Measurements from ENCODE around the gene FXYD4.
A peak's percentile ranks its signal among the peaks of the same experiment; 100 is the strongest.

FXYD4 gene

DNA sequence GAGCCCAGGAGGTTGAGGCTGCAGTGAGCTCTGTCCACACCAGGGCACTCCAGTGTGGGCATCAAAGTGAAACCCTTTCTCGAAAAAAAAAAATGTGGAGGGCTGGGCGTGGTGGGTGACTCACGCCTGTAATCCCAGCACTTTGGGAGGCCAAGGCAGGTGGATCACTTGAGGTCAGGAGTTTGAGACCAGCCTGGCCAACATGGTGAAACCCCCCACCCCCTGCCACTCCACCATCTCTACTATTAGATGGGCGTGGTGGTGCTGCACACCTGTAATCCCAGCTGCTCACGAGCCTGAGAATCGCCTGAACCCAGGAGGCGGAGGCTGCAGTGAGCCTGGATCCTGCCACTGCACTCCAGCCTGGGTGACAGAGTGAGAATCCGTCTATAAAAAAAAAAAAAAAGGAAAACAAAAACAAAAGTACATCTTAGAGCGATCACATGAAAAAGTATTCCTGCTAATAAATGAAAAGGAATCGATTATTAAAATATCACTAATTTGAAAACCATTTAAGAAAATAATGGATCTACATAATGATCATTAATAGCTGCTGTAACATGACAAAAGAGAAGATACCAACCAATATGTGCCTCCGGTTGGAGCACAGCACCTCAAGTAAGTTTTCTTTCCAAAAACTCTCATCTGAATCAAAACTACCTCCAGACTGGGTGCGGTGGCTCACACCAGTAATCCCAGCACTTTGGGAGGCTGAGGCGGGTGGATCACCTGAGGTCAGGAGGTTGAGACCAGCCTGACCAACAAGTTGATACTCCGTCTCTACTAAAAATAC lies 32.7 kb downstream of the FXYD4 start:
- Histone ChIP-seq H3K4me2 (ENCODE audit: low read length) (no peak overlapping the region), H3K27ac (no peak overlapping the region), H3K4me3 (ENCODE audit: low read depth, low read length) (no peak overlapping the region), H3K4me1 (no peaks in the 10 kb centered on the region), H3K36me3 (ENCODE audit: control insufficient read depth, insufficient read depth, low read length) (no peaks in the 10 kb centered on the region), H3K79me2 (peaks cover 69% of the 10 kb centered on the region), H3K9ac (no peak overlapping the region), H2AFZ (no peak overlapping the region), H3K27me3 (ENCODE audit: control insufficient read depth, insufficient read depth, low read length) (no peaks in the 10 kb centered on the region), H3K9me3 (ENCODE audit: control insufficient read depth, low read length) (no peaks in the 10 kb centered on the region)
- TF ChIP-seq, protein P1, sequence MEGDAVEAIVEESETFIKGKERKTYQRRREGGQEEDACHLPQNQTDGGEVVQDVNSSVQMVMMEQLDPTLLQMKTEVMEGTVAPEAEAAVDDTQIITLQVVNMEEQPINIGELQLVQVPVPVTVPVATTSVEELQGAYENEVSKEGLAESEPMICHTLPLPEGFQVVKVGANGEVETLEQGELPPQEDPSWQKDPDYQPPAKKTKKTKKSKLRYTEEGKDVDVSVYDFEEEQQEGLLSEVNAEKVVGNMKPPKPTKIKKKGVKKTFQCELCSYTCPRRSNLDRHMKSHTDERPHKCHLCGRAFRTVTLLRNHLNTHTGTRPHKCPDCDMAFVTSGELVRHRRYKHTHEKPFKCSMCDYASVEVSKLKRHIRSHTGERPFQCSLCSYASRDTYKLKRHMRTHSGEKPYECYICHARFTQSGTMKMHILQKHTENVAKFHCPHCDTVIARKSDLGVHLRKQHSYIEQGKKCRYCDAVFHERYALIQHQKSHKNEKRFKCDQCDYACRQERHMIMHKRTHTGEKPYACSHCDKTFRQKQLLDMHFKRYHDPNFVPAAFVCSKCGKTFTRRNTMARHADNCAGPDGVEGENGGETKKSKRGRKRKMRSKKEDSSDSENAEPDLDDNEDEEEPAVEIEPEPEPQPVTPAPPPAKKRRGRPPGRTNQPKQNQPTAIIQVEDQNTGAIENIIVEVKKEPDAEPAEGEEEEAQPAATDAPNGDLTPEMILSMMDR (IDR thresholded peaks at IDR 0.05) = no peak

DNA sequence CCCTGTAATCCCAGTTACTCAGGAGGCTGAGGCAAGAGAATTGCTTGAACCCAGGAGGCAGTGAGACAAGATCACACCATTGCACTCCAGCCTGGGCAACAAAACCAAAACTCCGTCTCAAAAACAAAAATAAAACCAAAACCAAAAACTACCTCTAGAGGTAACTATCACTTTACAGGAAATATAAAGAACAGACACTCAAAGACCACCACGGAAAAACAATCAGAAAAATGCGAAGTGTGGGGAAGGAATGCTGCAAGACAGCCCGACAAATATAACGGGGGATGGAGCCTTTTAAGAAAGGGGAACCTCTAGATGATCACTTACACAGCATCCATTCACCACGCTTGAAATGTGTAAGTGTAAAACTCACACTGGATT lies 33.3 kb downstream of the FXYD4 start:
- TF ChIP-seq, protein P1 (IDR thresholded peaks at IDR 0.05) = no peak
- Histone ChIP-seq H3K27me3 (ENCODE audit: control insufficient read depth, insufficient read depth, low read length) (no peaks in the 10 kb centered on the region), H3K27ac (no peak overlapping the region), H3K79me2 (peaks cover 63% of the 10 kb centered on the region), H3K4me2 (ENCODE audit: low read length) (no peak overlapping the region), H3K4me1 (no peaks in the 10 kb centered on the region), H3K4me3 (ENCODE audit: low read depth, low read length) (no peak overlapping the region), H3K9ac (no peak overlapping the region), H3K9me3 (ENCODE audit: control insufficient read depth, low read length) (no peaks in the 10 kb centered on the region), H3K36me3 (ENCODE audit: control insufficient read depth, insufficient read depth, low read length) (no peaks in the 10 kb centered on the region), H2AFZ (no peak overlapping the region)

DNA sequence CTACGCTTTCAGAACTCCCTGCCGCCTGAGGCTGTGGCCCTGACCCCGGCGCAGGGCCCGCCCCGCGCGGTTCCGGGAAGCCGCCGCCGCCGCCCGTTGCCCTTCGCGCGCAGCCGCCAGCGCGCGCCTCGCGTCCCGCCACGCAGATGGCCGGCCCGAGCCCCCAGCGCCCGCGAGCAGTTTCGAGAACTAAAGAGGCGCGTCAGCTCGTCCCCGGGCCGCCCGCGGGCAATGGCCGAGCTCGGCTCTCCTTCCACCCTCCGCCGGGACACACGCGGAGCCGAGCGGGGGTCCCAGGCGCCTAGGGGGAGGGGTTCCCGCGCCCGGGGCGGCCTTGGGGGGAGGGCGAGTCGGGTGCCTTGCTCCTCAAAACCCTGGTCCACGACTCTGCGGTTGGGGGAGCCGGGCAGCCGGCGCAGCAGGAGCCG lies 35.7 kb downstream of the FXYD4 start:
- Histone ChIP-seq H3K9ac (peak overlapping the region; percentile 94), H3K4me1 (no peaks in the 10 kb centered on the region), H3K36me3 (ENCODE audit: control insufficient read depth, insufficient read depth, low read length) (no peaks in the 10 kb centered on the region), H3K4me2 (ENCODE audit: low read length) (peak overlapping the region; percentile 78), H3K27ac (peak overlapping the region; percentile 98), H3K79me2 (peaks cover 40% of the 10 kb centered on the region), H2AFZ (peak overlapping the region; percentile 86), H3K27me3 (ENCODE audit: control insufficient read depth, insufficient read depth, low read length) (no peaks in the 10 kb centered on the region), H3K4me3 (ENCODE audit: low read depth, low read length) (peak overlapping the region; percentile 87), H3K9me3 (ENCODE audit: control insufficient read depth, low read length) (no peaks in the 10 kb centered on the region)
- TF ChIP-seq, protein P1 (IDR thresholded peaks at IDR 0.05) = no peak

DNA sequence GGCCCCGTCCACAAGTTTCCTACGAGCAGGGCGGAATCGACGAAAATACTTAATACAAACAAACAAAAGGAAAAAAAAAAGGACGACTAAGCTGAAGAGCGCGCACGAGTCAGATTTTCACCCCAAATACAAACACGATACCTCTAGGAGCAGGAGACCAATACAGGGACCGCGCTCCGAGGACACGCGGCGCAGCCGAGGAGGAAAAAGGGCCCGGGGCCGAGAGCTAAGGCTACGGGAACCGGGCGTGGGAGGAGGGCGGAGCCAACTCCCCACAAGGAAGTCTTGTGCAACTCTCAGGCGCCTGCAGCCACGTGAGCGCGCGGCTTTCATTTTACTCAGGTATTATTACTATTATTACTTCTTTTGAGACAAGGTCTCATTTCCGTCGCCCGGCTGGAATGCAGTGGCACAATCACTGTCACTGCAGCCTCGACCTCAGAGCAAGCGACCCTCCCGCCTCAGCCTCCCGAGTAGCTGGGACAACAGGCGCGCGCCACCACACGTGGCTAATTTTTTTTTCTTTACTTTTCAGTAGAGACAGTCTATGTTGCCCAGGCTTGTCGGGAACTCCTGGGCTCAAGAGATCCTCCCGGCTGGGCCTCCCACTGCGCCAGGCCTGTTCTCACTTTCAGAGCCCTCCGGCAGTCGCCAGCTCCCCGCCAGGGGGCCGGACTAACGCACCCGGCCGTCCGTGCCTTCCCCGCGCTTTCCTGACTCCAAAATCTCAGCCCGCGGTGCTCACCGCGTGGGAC lies 36.3 kb downstream of the FXYD4 start:
- TF ChIP-seq, protein P1 (IDR thresholded peaks at IDR 0.05) = peak; percentile 37
- no peaks in the 10 kb centered on the region for H3K4me1 ChIP-seq
- peaks cover 35% of the 10 kb centered on the region for H3K79me2 ChIP-seq
- H3K27me3 ChIP-seq (ENCODE audit: control insufficient read depth, insufficient read depth, low read length) = no peaks in the 10 kb centered on the region
- peak overlapping the region; percentile 78 for H3K4me2 ChIP-seq (ENCODE audit: low read length)
- H3K36me3 ChIP-seq (ENCODE audit: control insufficient read depth, insufficient read depth, low read length) = no peaks in the 10 kb centered on the region
- H3K27ac ChIP-seq = peak overlapping the region; percentile 98
- H3K4me3 ChIP-seq (ENCODE audit: low read depth, low read length) = peak overlapping the region; percentile 87
- H3K9me3 ChIP-seq (ENCODE audit: control insufficient read depth, low read length) = no peaks in the 10 kb centered on the region
- H2AFZ ChIP-seq = peak overlapping the region; percentile 86
- H3K9ac ChIP-seq = peak overlapping the region; percentile 94
